Activated CD8-positive, alpha-beta memory T cell treated with anti-CD3 and anti-CD28 coated beads, Interleukin-2, amount 10 ng/mL, durations not matched to agents 7 days and 5 days (primary cell): ENCODE measurements around the gene WDR17. TPM values are rescaled to one million over a fixed set of nuclear protein-coding genes. Genes with fewer than 3 reads are reported as not detected.

Experiments used
- ATAC-seq: fragments of 150-1000 bp; cut with Tn5 transposase; one replicate; pipeline ENCODE4 v1.10.0; 2021; ENCODE audit warnings: moderate library complexity
- CTCF ChIA-PET: fragments of 350-600 bp; sonication (Branson Sonifier 250); formaldehyde crosslinking; loops from one replicate; lab custom pipeline; 2021; ENCODE audit warnings: antibody characterized with exemption; lab: Charles Lee
- DNase-seq: peaks from one replicate; pipeline ENCODE4 v3.0.0-alpha.2; 2020
- H3K27ac Mint-ChIP-seq: one replicate; pipeline ENCODE4 v1.8.0; 2021; ENCODE audit warnings: mild to moderate bottlenecking, mixed read lengths
- H3K27me3 Mint-ChIP-seq: one replicate; pipeline ENCODE4 v1.8.0; 2021; ENCODE audit warnings: mixed read lengths
- H3K36me3 Mint-ChIP-seq: one replicate; pipeline ENCODE4 v1.8.0; 2021; ENCODE audit warnings: mild to moderate bottlenecking, mixed read lengths
- H3K4me1 Mint-ChIP-seq: one replicate; pipeline ENCODE4 v1.8.0; 2021; ENCODE audit warnings: mixed read lengths
- H3K4me3 Mint-ChIP-seq: one replicate; pipeline ENCODE4 v1.8.0; 2021; ENCODE audit warnings: mild to moderate bottlenecking, moderate library complexity, mixed read lengths
- H3K9me3 Mint-ChIP-seq: one replicate; pipeline ENCODE4 v1.8.0; 2022; ENCODE audit warnings: low read depth, mixed read lengths
- total RNA-seq, 2 experiments: library from RNA; stranded (reverse); gene quantifications; one replicate each; pipeline ENCODE4 v1.2.3, GENCODE V29; 2021

Gene WDR17
- total RNA-seq, 2 experiments from 2014 or later = 0.26 to 0.44 TPM

GRCh38 chr4:176048631-176049030 lies 17.0 kb upstream of the WDR17 start:
- ATAC-seq (no peak), DNase-seq (no peak)
- Mint-ChIP-seq H3K36me3 (no peaks in the 10 kb centered on the region), H3K4me3 (no peak overlapping the region), H3K27me3 (peaks cover 2% of the 10 kb centered on the region), H3K4me1 (peaks cover 4% of the 10 kb centered on the region), H3K9me3 (no peaks in the 10 kb centered on the region), H3K27ac (no peak overlapping the region)
- CTCF ChIA-PET = no interaction called here

- ATAC-seq (no peak), DNase-seq (no peak)
- Mint-ChIP-seq H3K4me1 (peaks cover 4% of the 10 kb centered on the region), H3K4me3 (no peak overlapping the region), H3K27me3 (peaks cover 2% of the 10 kb centered on the region), H3K9me3 (no peaks in the 10 kb centered on the region), H3K36me3 (no peaks in the 10 kb centered on the region), H3K27ac (no peak overlapping the region)
- CTCF ChIA-PET = no interaction called here
Observed at GRCh38 chr4:176052744-176053143, 12.9 kb upstream of the WDR17 start.

- H3K4me3 Mint-ChIP-seq = no peak overlapping the region
Observed at GRCh38 chr4:176053785-176054184, 11.9 kb upstream of the WDR17 start.

GRCh38 chr4:176054942-176055341 lies 10.7 kb upstream of the WDR17 start:
- ATAC-seq (no peak), DNase-seq (no peak)
- Mint-ChIP-seq H3K9me3 (no peaks in the 10 kb centered on the region), H3K27ac (no peak overlapping the region), H3K4me1 (peaks cover 4% of the 10 kb centered on the region), H3K27me3 (peaks cover 2% of the 10 kb centered on the region), H3K36me3 (no peaks in the 10 kb centered on the region), H3K4me3 (no peak overlapping the region)
- CTCF ChIA-PET = interaction anchor here (0.7 kb wide), 1 partner anchor 967 kb away, joined by 3 read pairs; no protein-coding TSS in a partner anchor

More at GRCh38 chr4:176053785-176054184, 11.9 kb upstream of the WDR17 start:
- DNase-seq (no peak), ATAC-seq (no peak)
- Mint-ChIP-seq H3K4me1 (peaks cover 4% of the 10 kb centered on the region), H3K27me3 (peaks cover 2% of the 10 kb centered on the region), H3K36me3 (no peaks in the 10 kb centered on the region), H3K27ac (no peak overlapping the region), H3K9me3 (no peaks in the 10 kb centered on the region)
- CTCF ChIA-PET = no interaction called here

- no peak for DNase-seq
- Mint-ChIP-seq H3K36me3 (no peaks in the 10 kb centered on the region), H3K27me3 (peaks cover 41% of the 10 kb centered on the region), H3K4me1 (peaks cover 9% of the 10 kb centered on the region), H3K4me3 (no peak overlapping the region), H3K9me3 (no peaks in the 10 kb centered on the region), H3K27ac (no peak overlapping the region)
- CTCF ChIA-PET = no interaction called here
- ATAC-seq = no peak
Observed at GRCh38 chr4:176063718-176064117, 1.9 kb upstream of the WDR17 start.

- no peak overlapping the region for H3K27ac Mint-ChIP-seq
- H3K9me3 Mint-ChIP-seq = no peaks in the 10 kb centered on the region
- H3K4me1 Mint-ChIP-seq = peaks cover 9% of the 10 kb centered on the region
- CTCF ChIA-PET = no interaction called here
- peaks cover 41% of the 10 kb centered on the region for H3K27me3 Mint-ChIP-seq
- ATAC-seq (no peak), DNase-seq (no peak)
- no peak overlapping the region for H3K4me3 Mint-ChIP-seq
- no peaks in the 10 kb centered on the region for H3K36me3 Mint-ChIP-seq
Observed at GRCh38 chr4:176064539-176064938, 1.1 kb upstream of the WDR17 start.

GRCh38 chr4:176066757-176067156 lies 1.1 kb downstream of the WDR17 start:
- ATAC-seq (no peak), DNase-seq (no peak)
- H3K36me3 Mint-ChIP-seq = no peaks in the 10 kb centered on the region
- no peaks in the 10 kb centered on the region for H3K9me3 Mint-ChIP-seq
- peaks cover 31% of the 10 kb centered on the region for H3K27me3 Mint-ChIP-seq
- CTCF ChIA-PET = no interaction called here
- H3K4me1 Mint-ChIP-seq = peaks cover 9% of the 10 kb centered on the region
- no peak overlapping the region for H3K27ac Mint-ChIP-seq
- no peak overlapping the region for H3K4me3 Mint-ChIP-seq

- DNase-seq = no peak
- Mint-ChIP-seq H3K4me1 (no peaks in the 10 kb centered on the region), H3K9me3 (peaks cover 2% of the 10 kb centered on the region), H3K4me3 (no peak overlapping the region), H3K27ac (no peak overlapping the region), H3K27me3 (peaks cover 4% of the 10 kb centered on the region), H3K36me3 (no peaks in the 10 kb centered on the region)
- CTCF ChIA-PET = no interaction called here
- ATAC-seq = no peak
Observed at GRCh38 chr4:176077561-176077960, 11.9 kb downstream of the WDR17 start.

- peaks cover 5% of the 10 kb centered on the region for H3K27me3 Mint-ChIP-seq
- DNase-seq (no peak), ATAC-seq (no peak)
- H3K4me3 Mint-ChIP-seq = no peak overlapping the region
- no peak overlapping the region for H3K27ac Mint-ChIP-seq
- H3K9me3 Mint-ChIP-seq = no peaks in the 10 kb centered on the region
- H3K4me1 Mint-ChIP-seq = no peaks in the 10 kb centered on the region
- CTCF ChIA-PET = no interaction called here
- no peaks in the 10 kb centered on the region for H3K36me3 Mint-ChIP-seq
Observed at GRCh38 chr4:176084769-176085168, 19.1 kb downstream of the WDR17 start.

GRCh38 chr4:176090115-176090514 lies 24.5 kb downstream of the WDR17 start:
- Mint-ChIP-seq H3K9me3 (no peaks in the 10 kb centered on the region), H3K4me1 (no peaks in the 10 kb centered on the region)

GRCh38 chr4:176099314-176099713 lies 33.7 kb downstream of the WDR17 start:
- H3K36me3 Mint-ChIP-seq = no peaks in the 10 kb centered on the region
- no peak overlapping the region for H3K27ac Mint-ChIP-seq
- H3K27me3 Mint-ChIP-seq = peaks cover 6% of the 10 kb centered on the region
- no peak overlapping the region for H3K4me3 Mint-ChIP-seq
- no peaks in the 10 kb centered on the region for H3K9me3 Mint-ChIP-seq
- ATAC-seq = no peak
- no peaks in the 10 kb centered on the region for H3K4me1 Mint-ChIP-seq
- CTCF ChIA-PET = no interaction called here
- DNase-seq = no peak

More at GRCh38 chr4:176090115-176090514, 24.5 kb downstream of the WDR17 start:
- peaks cover 5% of the 10 kb centered on the region for H3K27me3 Mint-ChIP-seq
- CTCF ChIA-PET = no interaction called here
- no peaks in the 10 kb centered on the region for H3K36me3 Mint-ChIP-seq
- no peak overlapping the region for H3K4me3 Mint-ChIP-seq
- H3K27ac Mint-ChIP-seq = no peak overlapping the region
- ATAC-seq (no peak), DNase-seq (no peak)

- no peaks in the 10 kb centered on the region for H3K36me3 Mint-ChIP-seq
- ATAC-seq (no peak), DNase-seq (no peak)
- no peak overlapping the region for H3K4me3 Mint-ChIP-seq
- H3K4me1 Mint-ChIP-seq = no peaks in the 10 kb centered on the region
- peaks cover 11% of the 10 kb centered on the region for H3K27me3 Mint-ChIP-seq
- no peaks in the 10 kb centered on the region for H3K9me3 Mint-ChIP-seq
- H3K27ac Mint-ChIP-seq = no peak overlapping the region
- CTCF ChIA-PET = no interaction called here
Observed at GRCh38 chr4:176102414-176103063, 36.9 kb downstream of the WDR17 start.

GRCh38 chr4:176107695-176108094 lies 42.1 kb downstream of the WDR17 start:
- H3K4me1 Mint-ChIP-seq = no peaks in the 10 kb centered on the region
- ATAC-seq (no peak), DNase-seq (no peak)
- no peaks in the 10 kb centered on the region for H3K9me3 Mint-ChIP-seq
- no peak overlapping the region for H3K4me3 Mint-ChIP-seq
- H3K27ac Mint-ChIP-seq = no peak overlapping the region
- peaks cover 8% of the 10 kb centered on the region for H3K27me3 Mint-ChIP-seq
- H3K36me3 Mint-ChIP-seq = no peaks in the 10 kb centered on the region
- CTCF ChIA-PET = no interaction called here

GRCh38 chr4:176123710-176124407 lies 58.2 kb downstream of the WDR17 start:
- CTCF ChIA-PET = no interaction called here
- peaks cover 7% of the 10 kb centered on the region for H3K4me1 Mint-ChIP-seq
- no peak overlapping the region for H3K4me3 Mint-ChIP-seq
- no peaks in the 10 kb centered on the region for H3K9me3 Mint-ChIP-seq
- H3K27me3 Mint-ChIP-seq = peaks cover 6% of the 10 kb centered on the region
- H3K36me3 Mint-ChIP-seq = no peaks in the 10 kb centered on the region
- H3K27ac Mint-ChIP-seq = no peak overlapping the region
- DNase-seq (no peak), ATAC-seq (peak; percentile 72)
